Measurements from ENCODE around the gene ST6GAL1.

GRCh38 chr3:186960347-186960746, 30.0 kb downstream of the ST6GAL1 start:
- no peak for TF ChIP-seq POLR2A (IDR thresholded peaks at IDR 0.05)
- TF ChIP-seq CTCF (IDR thresholded peaks at IDR 0.05 in 4 of 5, conservative IDR thresholded peaks at IDR 0.05 in 1 of 5): no peak

Data from gastrocnemius medialis (tissue), 4 donors.